ENCODE data around the gene HOXA4. TPM values are rescaled to one million over a fixed set of nuclear protein-coding genes. Genes with fewer than 3 reads are reported as not detected.

HOXA4 gene
- total and polyA plus RNA-seq, 9 donors = 3.2 to 26.2 (median 22.6) TPM

DNA sequence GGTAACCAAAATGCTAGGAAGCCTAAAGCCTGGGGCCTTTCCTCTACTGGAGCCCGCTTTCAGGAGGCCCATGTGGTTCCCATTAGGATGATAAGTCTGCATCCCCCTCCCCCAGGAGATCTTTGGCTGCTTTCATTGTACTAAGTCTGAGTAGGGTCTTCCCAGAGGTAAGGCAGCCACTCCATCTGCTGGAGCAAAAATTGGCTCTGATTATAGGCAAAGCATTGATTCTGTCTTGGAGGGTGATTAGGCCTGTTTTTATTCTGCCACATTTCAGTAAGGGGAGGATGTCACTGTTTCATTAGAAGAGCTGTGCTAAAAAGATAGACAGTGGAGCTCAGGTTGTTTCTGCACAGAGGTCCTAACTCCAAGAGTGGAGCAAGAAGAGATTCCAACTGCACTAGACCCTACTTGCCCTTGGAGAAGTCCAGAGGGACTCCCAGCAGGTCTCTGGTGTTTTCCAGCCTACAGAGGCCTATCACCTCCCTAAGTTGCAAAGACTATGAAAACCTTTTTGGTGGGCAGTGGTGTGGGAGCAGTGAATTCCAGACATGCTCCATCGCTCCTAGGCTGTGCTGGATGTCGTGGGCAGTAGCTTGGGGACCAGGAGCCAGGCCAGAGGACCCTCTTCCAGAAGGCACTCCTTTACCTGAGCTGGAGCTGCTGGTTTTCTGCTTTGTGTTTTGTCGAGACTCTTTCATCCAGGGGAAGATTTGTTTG is 20.9 kb downstream of the HOXA4 start:
- H3K36me3 ChIP-seq (ENCODE audit: control insufficient read depth, insufficient read depth, low read length) = peaks cover 13% of the 10 kb centered on the region
- peaks cover 49% of the 10 kb centered on the region for H3K4me1 ChIP-seq (ENCODE audit: control insufficient read depth, insufficient read depth, low read length)
- WGBS (ENCODE audit: insufficient coverage) = 73% methylated on average over 2 of the region's 4 CpGs
- no peaks in the 10 kb centered on the region for H3K9me3 ChIP-seq (replicated peaks; ENCODE audit: control insufficient read depth, low read depth, low read length)
- H3K27ac ChIP-seq (ENCODE audit: low read length) = peak overlapping the region; percentile 38
- no peak overlapping the region for H3K4me3 ChIP-seq (ENCODE audit: low read length)
- peaks cover 39% of the 10 kb centered on the region for H3K27me3 ChIP-seq (ENCODE audit: control insufficient read depth, insufficient read depth, low read length)
- DNase-seq = peak; percentile 87

DNA sequence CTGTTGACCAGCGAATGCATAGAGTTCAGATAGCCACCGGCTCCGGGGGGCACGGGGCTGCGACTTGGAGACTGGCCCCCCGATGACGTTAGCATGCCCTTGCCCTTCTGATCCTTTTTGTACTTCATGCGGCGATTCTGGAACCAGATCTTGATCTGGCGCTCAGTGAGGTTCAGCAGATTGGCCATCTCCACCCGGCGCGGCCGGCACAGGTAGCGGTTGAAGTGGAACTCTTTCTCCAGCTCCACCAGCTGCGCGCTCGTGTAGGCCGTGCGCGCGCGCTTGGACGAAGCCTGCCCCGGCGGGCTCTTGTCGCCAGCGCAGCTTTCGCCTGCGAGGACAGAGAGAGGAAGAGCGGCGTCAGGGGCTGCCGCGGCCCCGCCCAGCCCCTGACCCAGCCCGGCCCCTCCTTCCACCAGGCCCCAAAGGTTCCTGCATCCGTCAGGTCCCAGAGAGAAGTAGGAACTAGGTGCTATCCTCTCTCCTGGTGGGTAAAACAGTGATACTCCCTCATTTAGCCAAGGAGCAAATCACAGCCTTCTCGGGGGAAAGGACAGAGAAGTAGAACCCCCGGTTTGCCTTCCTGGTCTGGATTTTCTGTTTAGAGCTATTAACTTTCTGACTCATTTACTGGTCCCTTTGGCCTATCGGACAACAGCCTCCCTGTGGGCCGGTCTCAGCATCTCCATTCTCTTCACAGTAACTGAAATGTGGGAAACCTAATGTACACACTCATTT is 22.0 kb downstream of the HOXA4 start:
- H3K4me3 ChIP-seq (ENCODE audit: low read length) = no peak overlapping the region
- H3K27ac ChIP-seq (ENCODE audit: low read length) = peak overlapping the region; percentile 60
- no peak for DNase-seq
- H3K4me1 ChIP-seq (ENCODE audit: control insufficient read depth, insufficient read depth, low read length) = peaks cover 48% of the 10 kb centered on the region
- H3K27me3 ChIP-seq (ENCODE audit: control insufficient read depth, insufficient read depth, low read length) = peaks cover 44% of the 10 kb centered on the region
- H3K36me3 ChIP-seq (ENCODE audit: control insufficient read depth, insufficient read depth, low read length) = peaks cover 14% of the 10 kb centered on the region
- H3K9me3 ChIP-seq (replicated peaks; ENCODE audit: control insufficient read depth, low read depth, low read length) = no peaks in the 10 kb centered on the region
- 66% methylated on average over 28 of the region's 41 CpGs for WGBS (ENCODE audit: insufficient coverage)

DNA sequence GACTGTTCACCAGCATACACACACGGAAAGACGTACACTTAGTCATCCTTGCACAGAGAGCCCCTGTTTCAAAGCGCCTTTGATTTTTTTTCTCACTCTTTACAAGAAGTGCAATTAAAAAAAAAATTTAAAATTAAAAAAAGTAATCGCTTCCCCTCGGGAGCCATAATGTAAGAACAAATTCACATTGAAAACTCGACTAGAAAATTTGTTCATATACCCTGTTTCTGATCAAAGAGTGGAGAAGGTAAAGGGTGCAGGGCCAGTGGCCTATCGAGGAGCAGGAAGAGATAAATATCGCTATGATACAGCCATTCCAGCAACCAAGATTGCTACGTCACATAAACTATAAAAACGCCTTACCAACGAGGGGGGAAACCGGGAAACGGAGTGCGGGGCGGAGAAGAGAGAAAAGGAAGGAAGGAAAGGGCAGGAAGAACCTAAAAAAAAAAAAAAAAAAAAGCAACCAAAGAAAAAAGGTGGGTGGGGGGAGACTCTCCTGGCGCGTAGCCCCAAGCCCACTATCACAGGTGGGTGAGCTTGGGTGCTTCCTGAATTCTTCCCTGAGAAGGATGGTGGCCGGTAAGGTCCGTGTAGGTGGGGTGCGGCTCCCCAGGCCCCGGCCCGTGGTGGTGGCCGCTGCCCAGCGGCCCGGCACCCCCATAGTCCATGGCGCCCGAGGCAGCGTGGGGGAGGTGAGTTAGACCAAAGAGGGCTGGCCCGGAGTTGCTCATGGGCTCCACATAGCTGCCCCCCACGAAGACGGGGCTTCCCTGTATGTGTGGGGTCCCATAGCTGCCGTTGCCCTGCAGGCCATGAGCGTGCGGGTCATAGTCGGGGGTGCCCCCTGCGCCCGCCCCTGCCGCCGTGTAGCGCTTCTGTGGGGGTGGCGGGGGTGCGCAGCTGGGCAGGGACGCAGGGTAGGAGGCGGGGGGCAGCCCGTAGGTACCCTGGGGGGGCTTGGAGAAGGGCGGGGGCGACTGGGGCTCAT is 22.9 kb downstream of the HOXA4 start:
- DNase-seq = no peak
- H3K4me3 ChIP-seq (ENCODE audit: low read length) = no peak overlapping the region
- H3K36me3 ChIP-seq (ENCODE audit: control insufficient read depth, insufficient read depth, low read length) = peaks cover 15% of the 10 kb centered on the region
- 60% methylated on average over 30 of the region's 47 CpGs for WGBS (ENCODE audit: insufficient coverage)
- H3K4me1 ChIP-seq (ENCODE audit: control insufficient read depth, insufficient read depth, low read length) = peaks cover 43% of the 10 kb centered on the region
- no peaks in the 10 kb centered on the region for H3K9me3 ChIP-seq (replicated peaks; ENCODE audit: control insufficient read depth, low read depth, low read length)
- peaks cover 47% of the 10 kb centered on the region for H3K27me3 ChIP-seq (ENCODE audit: control insufficient read depth, insufficient read depth, low read length)
- peak overlapping the region; percentile 62 for H3K27ac ChIP-seq (ENCODE audit: low read length)

DNA sequence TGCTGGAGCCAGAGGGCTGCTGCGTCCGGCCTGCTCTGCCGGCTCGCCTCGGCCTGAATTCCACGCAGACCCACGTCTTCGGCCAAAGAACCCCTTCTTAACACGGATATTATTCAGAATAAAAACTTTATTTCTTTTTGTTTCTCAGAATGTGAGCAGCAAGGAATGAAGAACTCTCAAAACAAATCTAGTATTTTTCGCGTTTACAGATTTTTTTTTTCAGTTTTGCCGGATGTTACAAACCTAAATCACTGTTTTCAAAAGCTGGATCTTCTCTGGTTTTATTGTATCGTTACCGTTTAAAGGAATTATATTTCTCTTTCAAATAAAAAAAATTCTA is 23.7 kb downstream of the HOXA4 start:
- H3K4me1 ChIP-seq (ENCODE audit: control insufficient read depth, insufficient read depth, low read length) = peaks cover 43% of the 10 kb centered on the region
- H3K9me3 ChIP-seq (replicated peaks; ENCODE audit: control insufficient read depth, low read depth, low read length) = no peaks in the 10 kb centered on the region
- H3K36me3 ChIP-seq (ENCODE audit: control insufficient read depth, insufficient read depth, low read length) = peaks cover 15% of the 10 kb centered on the region
- DNase-seq = no peak
- H3K27ac ChIP-seq (ENCODE audit: low read length) = peak overlapping the region; percentile 65
- peaks cover 54% of the 10 kb centered on the region for H3K27me3 ChIP-seq (ENCODE audit: control insufficient read depth, insufficient read depth, low read length)
- peak overlapping the region; percentile 11 for H3K4me3 ChIP-seq (ENCODE audit: low read length)
- no CpG with 5 or more reads among the region's 14 CpGs for WGBS (ENCODE audit: insufficient coverage)

DNA sequence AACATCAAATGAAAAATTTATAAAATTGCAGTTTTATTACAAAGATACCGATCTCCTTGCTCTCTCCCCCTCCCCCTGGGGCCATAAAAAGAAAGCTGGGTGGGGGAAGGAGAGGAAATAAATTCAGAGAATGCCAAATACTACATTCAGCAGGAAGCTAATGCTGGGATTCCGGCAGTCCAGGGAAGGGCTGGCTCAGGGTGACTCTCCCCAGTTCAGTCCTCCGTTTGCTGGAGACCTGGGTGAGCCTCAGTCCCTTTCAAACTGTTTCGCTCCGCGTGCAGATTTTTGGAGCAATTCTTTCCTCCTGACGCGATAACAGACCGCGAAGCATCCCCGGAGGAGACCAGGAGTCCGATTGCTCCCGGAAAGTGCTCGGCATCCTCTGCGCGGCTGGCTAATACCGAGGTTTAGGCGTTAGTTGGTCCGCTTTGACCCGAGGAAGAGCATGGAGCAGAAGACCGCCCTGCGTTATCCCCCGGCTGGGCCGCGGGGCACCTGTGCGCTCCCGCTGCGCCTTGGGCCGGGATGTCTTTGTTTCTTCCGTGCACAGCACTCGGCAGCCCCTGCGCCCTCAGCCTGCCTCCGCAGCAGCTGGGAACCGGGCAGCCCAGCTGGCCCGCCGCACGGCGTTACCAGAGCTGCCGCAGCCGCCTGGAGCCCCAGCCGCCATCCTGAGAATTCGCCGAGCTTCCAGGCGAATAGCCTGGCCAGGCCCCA is 24.2 kb downstream of the HOXA4 start:
- Histone ChIP-seq H3K36me3 (ENCODE audit: control insufficient read depth, insufficient read depth, low read length) (peaks cover 15% of the 10 kb centered on the region), H3K9me3 (replicated peaks; ENCODE audit: control insufficient read depth, low read depth, low read length) (no peaks in the 10 kb centered on the region), H3K4me3 (ENCODE audit: low read length) (peak overlapping the region; percentile 11), H3K27ac (ENCODE audit: low read length) (peak overlapping the region; percentile 65), H3K4me1 (ENCODE audit: control insufficient read depth, insufficient read depth, low read length) (peaks cover 40% of the 10 kb centered on the region), H3K27me3 (ENCODE audit: control insufficient read depth, insufficient read depth, low read length) (peaks cover 58% of the 10 kb centered on the region)
- 56% methylated on average over 43 of the region's 44 CpGs for WGBS (ENCODE audit: insufficient coverage)
- peak; percentile 57 for DNase-seq

DNA sequence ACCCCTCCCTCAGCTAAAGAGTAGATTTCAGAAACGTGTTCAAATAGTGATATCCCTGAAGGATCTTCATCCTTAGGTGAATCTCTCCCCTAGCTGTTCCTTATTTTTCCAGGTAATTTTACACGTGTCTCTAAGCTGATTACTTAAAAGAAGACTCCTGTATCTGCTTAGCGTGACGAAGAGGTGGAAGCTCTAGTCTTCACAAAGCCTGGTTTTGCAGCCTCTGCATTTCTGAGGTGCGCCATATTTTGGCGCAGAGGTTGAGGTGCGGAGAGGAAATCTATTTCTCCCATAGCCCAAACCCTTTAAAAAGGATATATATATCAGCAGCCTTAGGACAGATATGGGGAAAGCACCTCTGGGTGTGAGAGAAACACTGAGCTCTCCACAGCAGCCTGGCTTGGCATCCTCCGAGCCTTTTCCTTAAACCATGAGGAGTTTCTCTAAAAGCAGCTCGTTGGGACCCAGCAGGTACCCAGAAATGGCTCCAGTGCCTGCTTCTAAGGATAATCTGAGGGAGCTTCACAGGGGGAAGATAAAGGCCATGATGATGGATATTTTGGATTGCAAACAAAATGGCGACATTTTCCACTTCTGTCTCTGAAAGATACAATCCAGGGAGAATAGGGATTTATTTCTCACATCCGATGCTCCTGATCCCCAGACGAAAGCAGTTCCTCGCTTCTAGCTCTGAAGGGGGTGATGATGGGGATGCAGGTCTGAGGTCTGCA is 25.1 kb downstream of the HOXA4 start:
- DNase-seq = no peak
- 100% methylated on average over 2 of the region's 13 CpGs for WGBS (ENCODE audit: insufficient coverage)
- no peak overlapping the region for H3K27ac ChIP-seq (ENCODE audit: low read length)
- H3K36me3 ChIP-seq (ENCODE audit: control insufficient read depth, insufficient read depth, low read length) = peaks cover 19% of the 10 kb centered on the region
- H3K4me1 ChIP-seq (ENCODE audit: control insufficient read depth, insufficient read depth, low read length) = peaks cover 32% of the 10 kb centered on the region
- peaks cover 59% of the 10 kb centered on the region for H3K27me3 ChIP-seq (ENCODE audit: control insufficient read depth, insufficient read depth, low read length)
- no peak overlapping the region for H3K4me3 ChIP-seq (ENCODE audit: low read length)
- H3K9me3 ChIP-seq (replicated peaks; ENCODE audit: control insufficient read depth, low read depth, low read length) = no peaks in the 10 kb centered on the region

DNA sequence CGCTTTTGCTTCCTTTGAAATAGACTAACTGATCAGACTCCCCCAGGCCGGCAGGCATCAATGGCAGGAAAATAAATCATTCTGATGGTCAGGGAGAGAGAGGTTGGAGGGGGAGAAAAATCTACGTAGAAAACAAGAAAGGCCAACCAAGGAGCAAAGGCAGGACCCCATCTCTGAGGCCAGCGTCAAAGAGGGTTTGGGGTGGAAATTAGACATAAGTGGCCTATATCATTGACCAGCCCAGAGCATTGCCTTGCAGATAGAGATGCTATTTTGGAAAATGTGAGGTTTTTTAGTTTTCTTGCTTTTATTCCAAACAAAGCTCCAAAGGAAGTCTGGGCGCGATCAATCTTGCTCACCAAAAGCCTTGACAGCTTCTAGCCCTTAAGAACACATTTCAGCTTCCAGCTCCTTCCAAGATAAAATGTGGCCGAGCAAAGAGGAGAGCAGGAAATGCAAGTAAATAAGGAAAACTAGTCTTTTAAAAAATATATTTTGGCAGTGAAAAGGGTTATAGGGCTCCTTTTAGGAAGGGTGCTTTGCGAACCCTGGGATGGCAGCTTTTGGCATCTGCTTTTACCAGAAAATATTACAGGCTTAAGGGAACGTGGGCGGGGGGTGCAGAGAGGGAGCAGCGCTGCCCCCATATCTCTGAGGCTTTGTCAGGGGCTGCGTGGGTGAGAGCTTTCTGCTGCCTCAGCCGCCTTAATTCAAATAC is 26.1 kb downstream of the HOXA4 start:
- Histone ChIP-seq H3K27me3 (ENCODE audit: control insufficient read depth, insufficient read depth, low read length) (peaks cover 55% of the 10 kb centered on the region), H3K4me3 (ENCODE audit: low read length) (no peak overlapping the region), H3K9me3 (replicated peaks; ENCODE audit: control insufficient read depth, low read depth, low read length) (no peaks in the 10 kb centered on the region), H3K27ac (ENCODE audit: low read length) (peak overlapping the region; percentile 2), H3K4me1 (ENCODE audit: control insufficient read depth, insufficient read depth, low read length) (peaks cover 24% of the 10 kb centered on the region), H3K36me3 (ENCODE audit: control insufficient read depth, insufficient read depth, low read length) (peaks cover 13% of the 10 kb centered on the region)
- peak; percentile 68 for DNase-seq
- 69% methylated on average over 6 of the region's 13 CpGs for WGBS (ENCODE audit: insufficient coverage)

DNA sequence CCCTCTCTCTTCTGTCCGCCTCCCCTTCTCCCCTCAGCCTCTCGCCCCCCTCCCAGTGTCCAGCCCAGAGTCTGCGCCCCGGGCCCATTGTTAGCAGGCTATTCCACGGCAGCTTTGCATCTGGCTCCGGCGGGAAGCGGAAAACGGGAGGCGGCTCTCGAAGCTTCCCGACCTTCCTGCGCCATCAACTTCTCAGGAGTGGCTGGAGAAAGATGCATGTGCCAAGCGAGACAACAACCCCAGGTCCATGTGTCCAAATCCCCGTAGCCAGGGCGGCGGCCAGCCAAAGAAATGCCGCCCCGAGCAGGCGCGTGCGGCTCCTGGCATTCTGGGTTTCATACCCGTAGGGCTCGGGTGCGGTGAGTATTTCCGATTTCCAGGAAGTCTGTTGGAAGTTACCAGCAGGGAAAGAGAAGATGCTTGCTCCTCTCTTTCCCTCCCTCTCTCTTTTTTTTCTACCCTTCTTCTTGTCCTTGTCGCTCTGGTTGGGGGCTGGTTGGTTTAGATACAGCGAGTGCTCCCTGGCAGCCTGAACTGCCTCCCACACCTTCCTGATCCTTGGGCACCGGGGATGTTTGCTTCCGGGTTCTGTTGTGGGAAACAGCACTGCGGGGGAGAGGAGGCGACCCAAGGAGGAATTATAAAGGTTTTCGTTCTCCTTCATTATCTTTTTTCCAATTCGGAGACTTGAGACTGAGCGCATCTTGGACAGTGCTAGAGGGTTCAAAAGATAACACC is 26.9 kb downstream of the HOXA4 start:
- H3K4me1 ChIP-seq (ENCODE audit: control insufficient read depth, insufficient read depth, low read length) = peaks cover 23% of the 10 kb centered on the region
- H3K9me3 ChIP-seq (replicated peaks; ENCODE audit: control insufficient read depth, low read depth, low read length) = no peaks in the 10 kb centered on the region
- WGBS (ENCODE audit: insufficient coverage) = 44% methylated on average over 16 of the region's 35 CpGs
- DNase-seq = no peak
- H3K27ac ChIP-seq (ENCODE audit: low read length) = peak overlapping the region; percentile 31
- peaks cover 13% of the 10 kb centered on the region for H3K36me3 ChIP-seq (ENCODE audit: control insufficient read depth, insufficient read depth, low read length)
- H3K4me3 ChIP-seq (ENCODE audit: low read length) = peak overlapping the region; percentile 6
- peaks cover 61% of the 10 kb centered on the region for H3K27me3 ChIP-seq (ENCODE audit: control insufficient read depth, insufficient read depth, low read length)
